HCT116 (cell line): ENCODE results near the gene CRISPLD2. TPM values are rescaled to one million over a fixed set of nuclear protein-coding genes. Genes with fewer than 3 reads are reported as not detected.

ENCODE experiments used
- ATAC-seq: fragments of 200-7000 bp; cut with Tn5 transposase; 2 replicates; pipeline ENCODE4 v1.9.1; 2020; ENCODE audit warnings: mild to moderate bottlenecking, moderate library complexity
- BruUV-seq: library from RNA; stranded (reverse); fragments of 400-500 nt; replicated peaks from 2 replicates; lab custom pipeline; 2021; lab: Mats Ljungman, UMichigan
- CTCF ChIA-PET: fragments of 300-600 bp; sonication (Branson Sonifier 250); formaldehyde crosslinking; loops from one replicate; lab custom pipeline; 2021; ENCODE audit warnings: antibody characterized with exemption; lab: Charles Lee
- POLR2A ChIA-PET: fragments of 300-600, 350-600 bp; sonication (Branson Sonifier 250); formaldehyde crosslinking; loops from one replicate; lab custom pipeline; 2021; ENCODE audit warnings: antibody characterized with exemption; lab: Charles Lee
- RAD21 ChIA-PET, 2 experiments: fragments of 300-600 bp; sonication (Branson Sonifier 250); formaldehyde crosslinking; loops; one replicate each; lab custom pipeline; 2023; ENCODE audit warnings: low total read pairs in 2 of 2; ENCODE audit not compliant: uncharacterized antibody in 2 of 2, unreplicated experiment in 2 of 2, low non-redundant PET in 1 of 2; lab: Charles Lee
- DNase-seq: peaks from one replicate; pipeline ENCODE4 v3.0.0-alpha.2; 2010; ENCODE audit warnings: low read depth, low spot score
- H2AFZ ChIP-seq: fragments of 200-600 bp; shearing (Covaris generic), sonication (generic); 2 replicates; pipeline ENCODE4 v1.6.1; 2017; ENCODE audit warnings: low read depth, mixed run types, mixed read lengths, antibody characterized with exemption, low read length; ENCODE audit not compliant: poor library complexity, severe bottlenecking
- H3K27ac ChIP-seq: 2 replicates; pipeline ENCODE4 v1.5.1; 2012; ENCODE audit warnings: low read depth, low read length
- H3K27me3 ChIP-seq: fragments of 200-600 bp; sonication (generic); 2 replicates; pipeline ENCODE4 v1.6.1; 2016; ENCODE audit warnings: mixed run types, low read length, mixed read lengths; ENCODE audit not compliant: insufficient read depth
- H3K36me3 ChIP-seq, 2 experiments: fragments of 200-500 bp in 1 of 2; fragments of 200-600 bp in 1 of 2; sonication (Bioruptor generic) in 1 of 2; sonication (generic) in 1 of 2; 2 replicates each; pipeline versions ENCODE4 v1.5.1 to v1.6.1; 2014 to 2016; ENCODE audit warnings: low read length in 2 of 2, inconsistent platforms in 1 of 2, mixed read lengths in 1 of 2, mixed run types in 1 of 2; ENCODE audit not compliant: insufficient read depth in 2 of 2, control insufficient read depth in 1 of 2
- H3K4me1 ChIP-seq, 2 experiments: fragments of 200-600 bp in 1 of 2; sonication (generic) in 1 of 2; 2 replicates each; pipeline versions ENCODE4 v1.5.1 to v1.6.1; 2012 to 2017; ENCODE audit warnings: low read length in 2 of 2, inconsistent platforms in 1 of 2, mild to moderate bottlenecking in 1 of 2, mixed read lengths in 1 of 2, mixed run types in 1 of 2, moderate library complexity in 1 of 2; ENCODE audit not compliant: insufficient read depth in 2 of 2, control insufficient read depth in 1 of 2
- H3K4me2 ChIP-seq: fragments of 200-600 bp; sonication (generic); 2 replicates; pipeline ENCODE4 v1.6.1; 2017; ENCODE audit warnings: mixed run types, low read length, mixed read lengths
- H3K4me3 ChIP-seq, 2 experiments: fragments of 200-600 bp in 1 of 2; sonication (generic) in 1 of 2; replicated peaks in 1 of 2; 2 replicates each; pipeline ENCODE4 v1.5.1; 2011 to 2016; ENCODE audit warnings: low read length in 2 of 2, control low read depth in 1 of 2, low read depth in 1 of 2, mild to moderate bottlenecking in 1 of 2, mixed read lengths in 1 of 2, mixed run types in 1 of 2
- H3K79me2 ChIP-seq: fragments of 200-600 bp; sonication (generic); 2 replicates; pipeline ENCODE4 v1.6.1; 2017; ENCODE audit warnings: mild to moderate bottlenecking, mixed run types, low read length, moderate library complexity, mixed read lengths; ENCODE audit not compliant: insufficient read depth
- H3K9ac ChIP-seq: fragments of 200-600 bp; sonication (generic); 2 replicates; pipeline ENCODE4 v1.6.1; 2016; ENCODE audit warnings: low read length, mixed read lengths
- H3K9me2 ChIP-seq: fragments of 200-600 bp; sonication (generic), shearing (Covaris generic); 2 replicates; pipeline ENCODE4 v1.6.1; 2017; ENCODE audit warnings: mixed run types, mild to moderate bottlenecking, moderate library complexity; ENCODE audit not compliant: insufficient read depth
- H3K9me3 ChIP-seq, 2 experiments: fragments of 200-500 bp in 1 of 2; fragments of 200-600 bp in 1 of 2; sonication (Bioruptor generic) in 1 of 2; sonication (generic) in 1 of 2; 2 replicates each; pipeline ENCODE4 v1.6.1; 2014 to 2017; ENCODE audit warnings: low read length in 2 of 2, mixed read lengths in 2 of 2, inconsistent platforms in 1 of 2, low read depth in 1 of 2, mild to moderate bottlenecking in 1 of 2, mixed run types in 1 of 2, moderate library complexity in 1 of 2; ENCODE audit not compliant: control insufficient read depth in 1 of 2, insufficient read depth in 1 of 2
- H4K20me1 ChIP-seq: fragments of 200-600 bp; sonication (generic), shearing (Covaris generic); 2 replicates; pipeline ENCODE4 v1.6.1; 2017; ENCODE audit warnings: mixed run types, mild to moderate bottlenecking, moderate library complexity; ENCODE audit not compliant: insufficient read depth
- CEBPB ChIP-seq: IDR thresholded peaks from 2 replicates; pipeline ENCODE4 v1.6.1; 2012; ENCODE audit warnings: low read depth
- EGR1 ChIP-seq: IDR thresholded peaks from 2 replicates; pipeline ENCODE4 v1.6.1; 2012; ENCODE audit warnings: low read depth
- ZFX ChIP-seq: fragments of 450-650 bp; IDR thresholded peaks from 2 replicates; pipeline ENCODE4 v1.6.1; 2017
- intact Hi-C: fragments of 100-400 bp; cut with micrococcal nuclease; formaldehyde crosslinking; loops from 2 replicates; pipeline ENCODE4 v1.10.0; 2022
- total RNA-seq: library from RNA; stranded (reverse); gene quantifications from one replicate; pipeline ENCODE4 v1.2.1, GENCODE V29; 2021; ENCODE audit not compliant: unreplicated experiment
- TF ChIP-seq, protein P1 (sequence below): IDR thresholded peaks from 2 replicates; pipeline ENCODE4 v1.6.1; 2012
- TF ChIP-seq, protein P2 (sequence below): IDR thresholded peaks from 2 replicates; pipeline ENCODE4 v1.6.1; 2012; ENCODE audit warnings: low read depth

Gene CRISPLD2
- total RNA-seq, 1 experiment from 2014 or later: 4.6 TPM

DNA sequence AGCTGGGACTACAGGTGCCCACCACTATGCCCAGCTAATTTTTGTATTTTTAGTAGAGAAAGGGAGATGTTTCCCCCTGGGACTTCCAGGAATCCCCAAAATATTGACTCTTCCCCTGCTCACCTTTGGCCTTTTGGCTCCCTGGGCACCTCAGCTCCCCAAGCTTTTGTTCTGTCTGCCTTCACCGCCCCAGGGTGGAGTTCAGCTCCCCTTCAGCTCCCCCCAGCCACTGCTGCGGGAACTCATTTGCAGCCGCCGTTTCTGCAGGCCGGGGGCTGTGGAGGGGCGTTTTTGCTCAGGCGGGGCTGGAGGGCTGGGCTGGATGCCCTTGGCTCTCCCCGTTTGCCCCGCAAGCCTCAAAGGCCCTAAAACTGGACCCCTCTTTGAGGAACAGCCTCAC is 47.9 kb downstream of the CRISPLD2 start:
- CTCF ChIA-PET: no interaction called here
- no peaks in the 10 kb centered on the region for H3K9me2 ChIP-seq

More for the DNA sequence above, 47.9 kb downstream of the CRISPLD2 start:
- H2AFZ ChIP-seq: no peak overlapping the region
- no peak overlapping the region for H3K9ac ChIP-seq
- no peak for ATAC-seq
- no peaks in the 10 kb centered on the region for H3K9me3 ChIP-seq
- H3K4me1 ChIP-seq: no peaks in the 10 kb centered on the region
- TF ChIP-seq, protein P1, sequence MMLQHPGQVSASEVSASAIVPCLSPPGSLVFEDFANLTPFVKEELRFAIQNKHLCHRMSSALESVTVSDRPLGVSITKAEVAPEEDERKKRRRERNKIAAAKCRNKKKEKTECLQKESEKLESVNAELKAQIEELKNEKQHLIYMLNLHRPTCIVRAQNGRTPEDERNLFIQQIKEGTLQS: no peak
- TF ChIP-seq CEBPB (no peak), EGR1 (no peak), ZFX (no peak)
- TF ChIP-seq, protein P2, sequence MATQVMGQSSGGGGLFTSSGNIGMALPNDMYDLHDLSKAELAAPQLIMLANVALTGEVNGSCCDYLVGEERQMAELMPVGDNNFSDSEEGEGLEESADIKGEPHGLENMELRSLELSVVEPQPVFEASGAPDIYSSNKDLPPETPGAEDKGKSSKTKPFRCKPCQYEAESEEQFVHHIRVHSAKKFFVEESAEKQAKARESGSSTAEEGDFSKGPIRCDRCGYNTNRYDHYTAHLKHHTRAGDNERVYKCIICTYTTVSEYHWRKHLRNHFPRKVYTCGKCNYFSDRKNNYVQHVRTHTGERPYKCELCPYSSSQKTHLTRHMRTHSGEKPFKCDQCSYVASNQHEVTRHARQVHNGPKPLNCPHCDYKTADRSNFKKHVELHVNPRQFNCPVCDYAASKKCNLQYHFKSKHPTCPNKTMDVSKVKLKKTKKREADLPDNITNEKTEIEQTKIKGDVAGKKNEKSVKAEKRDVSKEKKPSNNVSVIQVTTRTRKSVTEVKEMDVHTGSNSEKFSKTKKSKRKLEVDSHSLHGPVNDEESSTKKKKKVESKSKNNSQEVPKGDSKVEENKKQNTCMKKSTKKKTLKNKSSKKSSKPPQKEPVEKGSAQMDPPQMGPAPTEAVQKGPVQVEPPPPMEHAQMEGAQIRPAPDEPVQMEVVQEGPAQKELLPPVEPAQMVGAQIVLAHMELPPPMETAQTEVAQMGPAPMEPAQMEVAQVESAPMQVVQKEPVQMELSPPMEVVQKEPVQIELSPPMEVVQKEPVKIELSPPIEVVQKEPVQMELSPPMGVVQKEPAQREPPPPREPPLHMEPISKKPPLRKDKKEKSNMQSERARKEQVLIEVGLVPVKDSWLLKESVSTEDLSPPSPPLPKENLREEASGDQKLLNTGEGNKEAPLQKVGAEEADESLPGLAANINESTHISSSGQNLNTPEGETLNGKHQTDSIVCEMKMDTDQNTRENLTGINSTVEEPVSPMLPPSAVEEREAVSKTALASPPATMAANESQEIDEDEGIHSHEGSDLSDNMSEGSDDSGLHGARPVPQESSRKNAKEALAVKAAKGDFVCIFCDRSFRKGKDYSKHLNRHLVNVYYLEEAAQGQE: no peak
- TF ChIP-seq, all 23 proteins: peak for 0
- Histone ChIP-seq H3K79me2 (no peaks in the 10 kb centered on the region), H3K4me2 (no peak overlapping the region), H3K27me3 (no peaks in the 10 kb centered on the region), H3K4me3 (no peak overlapping the region), H4K20me1 (no peaks in the 10 kb centered on the region), H3K36me3 (no peaks in the 10 kb centered on the region), H3K27ac (no peak overlapping the region)
- no peak for DNase-seq
- POLR2A ChIA-PET: no interaction called here
- intact Hi-C loops: no loop called here
- RAD21 ChIA-PET: no interaction called here
- no TSS peak for BruUV-seq
